ENCODE data around the gene HEXB. TPM values are rescaled to one million over a fixed set of nuclear protein-coding genes. Genes with fewer than 3 reads are reported as not detected.

HEXB gene
- total and polyA plus RNA-seq, 2 of the 13 experiments (the other 11 are each of a cell fraction or from before 2014, with no cell fraction given) = 100 to 104 TPM

DNA sequence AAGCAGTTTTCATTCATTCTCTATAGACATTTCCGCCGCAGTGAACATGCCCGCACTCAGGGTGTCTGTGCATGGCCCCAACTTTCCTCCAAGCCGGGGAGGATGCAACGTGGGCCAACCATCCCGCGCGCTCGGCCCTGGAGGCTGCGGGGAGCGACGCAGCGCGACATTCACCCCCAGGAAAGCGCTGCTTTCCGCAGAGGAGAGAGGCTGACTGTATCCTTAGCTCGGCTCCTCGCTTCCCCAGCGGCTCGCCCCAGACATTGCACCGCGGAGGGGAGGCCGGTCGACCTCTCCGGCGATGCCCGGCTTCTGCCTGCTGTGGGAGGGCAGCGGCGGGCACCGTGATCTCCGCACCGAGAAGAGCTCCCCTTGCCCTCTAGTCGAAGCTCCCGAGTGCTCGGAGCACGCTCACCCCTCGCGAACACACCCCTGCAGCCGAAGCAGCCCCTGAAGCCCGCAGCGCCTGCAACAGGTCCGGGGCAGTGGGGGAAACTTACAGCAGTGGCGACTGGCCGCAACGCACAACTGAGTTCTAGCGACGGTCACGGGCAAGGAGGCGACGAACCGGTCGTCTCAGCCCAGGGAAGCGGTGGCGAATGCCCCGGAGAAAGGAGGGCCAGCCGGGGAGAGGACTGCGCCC, 45.1 kb upstream of the HEXB start (continued):
- TF ChIP-seq, protein P1, sequence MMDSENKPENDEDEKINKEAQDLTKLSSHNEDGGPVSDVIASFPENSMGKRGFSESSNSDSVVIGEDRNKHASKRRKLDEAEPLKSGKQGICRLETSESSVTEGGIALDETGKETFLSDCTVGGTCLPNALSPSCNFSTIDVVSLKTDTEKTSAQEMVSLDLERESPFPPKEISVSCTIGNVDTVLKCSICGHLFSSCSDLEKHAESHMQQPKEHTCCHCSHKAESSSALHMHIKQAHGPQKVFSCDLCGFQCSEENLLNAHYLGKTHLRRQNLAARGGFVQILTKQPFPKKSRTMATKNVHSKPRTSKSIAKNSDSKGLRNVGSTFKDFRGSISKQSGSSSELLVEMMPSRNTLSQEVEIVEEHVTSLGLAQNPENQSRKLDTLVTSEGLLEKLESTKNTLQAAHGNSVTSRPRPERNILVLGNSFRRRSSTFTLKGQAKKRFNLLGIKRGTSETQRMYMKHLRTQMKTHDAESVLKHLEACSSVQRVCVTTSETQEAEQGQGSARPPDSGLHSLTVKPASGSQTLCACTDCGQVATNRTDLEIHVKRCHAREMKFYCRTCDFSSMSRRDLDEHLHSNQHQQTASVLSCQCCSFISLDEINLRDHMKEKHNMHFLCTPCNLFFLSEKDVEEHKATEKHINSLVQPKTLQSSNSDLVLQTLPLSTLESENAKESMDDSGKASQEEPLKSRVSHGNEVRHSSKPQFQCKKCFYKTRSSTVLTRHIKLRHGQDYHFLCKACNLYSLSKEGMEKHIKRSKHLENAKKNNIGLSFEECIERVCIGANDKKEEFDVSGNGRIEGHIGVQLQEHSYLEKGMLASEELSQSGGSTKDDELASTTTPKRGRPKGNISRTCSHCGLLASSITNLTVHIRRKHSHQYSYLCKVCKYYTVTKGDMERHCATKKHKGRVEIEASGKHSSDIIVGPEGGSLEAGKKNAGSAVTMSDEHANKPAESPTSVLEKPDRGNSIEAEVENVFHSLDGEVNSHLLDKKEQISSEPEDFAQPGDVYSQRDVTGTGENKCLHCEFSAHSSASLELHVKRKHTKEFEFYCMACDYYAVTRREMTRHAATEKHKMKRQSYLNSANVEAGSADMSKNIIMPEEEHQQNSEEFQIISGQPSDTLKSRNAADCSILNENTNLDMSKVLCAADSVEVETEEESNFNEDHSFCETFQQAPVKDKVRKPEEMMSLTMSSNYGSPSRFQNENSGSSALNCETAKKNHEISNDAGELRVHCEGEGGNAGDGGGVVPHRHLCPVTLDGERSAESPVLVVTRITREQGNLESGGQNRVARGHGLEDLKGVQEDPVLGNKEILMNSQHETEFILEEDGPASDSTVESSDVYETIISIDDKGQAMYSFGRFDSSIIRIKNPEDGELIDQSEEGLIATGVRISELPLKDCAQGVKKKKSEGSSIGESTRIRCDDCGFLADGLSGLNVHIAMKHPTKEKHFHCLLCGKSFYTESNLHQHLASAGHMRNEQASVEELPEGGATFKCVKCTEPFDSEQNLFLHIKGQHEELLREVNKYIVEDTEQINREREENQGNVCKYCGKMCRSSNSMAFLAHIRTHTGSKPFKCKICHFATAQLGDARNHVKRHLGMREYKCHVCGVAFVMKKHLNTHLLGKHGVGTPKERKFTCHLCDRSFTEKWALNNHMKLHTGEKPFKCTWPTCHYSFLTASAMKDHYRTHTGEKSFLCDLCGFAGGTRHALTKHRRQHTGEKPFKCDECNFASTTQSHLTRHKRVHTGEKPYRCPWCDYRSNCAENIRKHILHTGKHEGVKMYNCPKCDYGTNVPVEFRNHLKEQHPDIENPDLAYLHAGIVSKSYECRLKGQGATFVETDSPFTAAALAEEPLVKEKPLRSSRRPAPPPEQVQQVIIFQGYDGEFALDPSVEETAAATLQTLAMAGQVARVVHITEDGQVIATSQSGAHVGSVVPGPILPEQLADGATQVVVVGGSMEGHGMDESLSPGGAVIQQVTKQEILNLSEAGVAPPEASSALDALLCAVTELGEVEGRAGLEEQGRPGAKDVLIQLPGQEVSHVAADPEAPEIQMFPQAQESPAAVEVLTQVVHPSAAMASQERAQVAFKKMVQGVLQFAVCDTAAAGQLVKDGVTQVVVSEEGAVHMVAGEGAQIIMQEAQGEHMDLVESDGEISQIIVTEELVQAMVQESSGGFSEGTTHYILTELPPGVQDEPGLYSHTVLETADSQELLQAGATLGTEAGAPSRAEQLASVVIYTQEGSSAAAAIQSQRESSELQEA (CRISPR knock-in tag; IDR thresholded peaks at IDR 0.05; ENCODE audit: not compliant biosample characterization) = peak; percentile 20
- TF ChIP-seq ARID2 (CRISPR knock-in tag; IDR thresholded peaks at IDR 0.05; ENCODE audit: borderline replicate concordance) (peak; percentile 82; the same call in 1 of the 2 replicates), NCOR1 (IDR thresholded peaks at IDR 0.05; ENCODE audit: borderline replicate concordance, low read length) (peak; percentile 2; the same call in 1 of the 2 replicates), AGO2 (optimal IDR thresholded peaks at IDR 0.05; ENCODE audit: low read depth, low read length) (peak; percentile 100), ZNF496 (CRISPR knock-in tag; IDR thresholded peaks at IDR 0.05; ENCODE audit: insufficient replicate concordance) (no peak), TEAD2 (CRISPR knock-in tag; IDR thresholded peaks at IDR 0.05) (no peak), ZBTB42 (CRISPR knock-in tag; IDR thresholded peaks at IDR 0.05) (peak; percentile 42; the same call in 1 of the 2 replicates), ZNF780A (CRISPR knock-in tag; IDR thresholded peaks at IDR 0.05) (peak; percentile 44; the same call in 1 of the 2 replicates), TMF1 (CRISPR knock-in tag; IDR thresholded peaks at IDR 0.05; ENCODE audit: low read depth) (peak; percentile 89), SMAD3 (CRISPR knock-in tag; IDR thresholded peaks at IDR 0.05) (peak; percentile 11; the same call in 1 of the 2 replicates), ZC3H4 (CRISPR knock-in tag; IDR thresholded peaks at IDR 0.05; ENCODE audit: borderline replicate concordance) (no peak), FIP1L1 (IDR thresholded peaks at IDR 0.05; ENCODE audit: borderline replicate concordance, insufficient read depth, low read depth, low read length) (no peak), ZC3H13 (CRISPR knock-in tag; IDR thresholded peaks at IDR 0.05) (peak; percentile 85)
- TF ChIP-seq, protein P2, sequence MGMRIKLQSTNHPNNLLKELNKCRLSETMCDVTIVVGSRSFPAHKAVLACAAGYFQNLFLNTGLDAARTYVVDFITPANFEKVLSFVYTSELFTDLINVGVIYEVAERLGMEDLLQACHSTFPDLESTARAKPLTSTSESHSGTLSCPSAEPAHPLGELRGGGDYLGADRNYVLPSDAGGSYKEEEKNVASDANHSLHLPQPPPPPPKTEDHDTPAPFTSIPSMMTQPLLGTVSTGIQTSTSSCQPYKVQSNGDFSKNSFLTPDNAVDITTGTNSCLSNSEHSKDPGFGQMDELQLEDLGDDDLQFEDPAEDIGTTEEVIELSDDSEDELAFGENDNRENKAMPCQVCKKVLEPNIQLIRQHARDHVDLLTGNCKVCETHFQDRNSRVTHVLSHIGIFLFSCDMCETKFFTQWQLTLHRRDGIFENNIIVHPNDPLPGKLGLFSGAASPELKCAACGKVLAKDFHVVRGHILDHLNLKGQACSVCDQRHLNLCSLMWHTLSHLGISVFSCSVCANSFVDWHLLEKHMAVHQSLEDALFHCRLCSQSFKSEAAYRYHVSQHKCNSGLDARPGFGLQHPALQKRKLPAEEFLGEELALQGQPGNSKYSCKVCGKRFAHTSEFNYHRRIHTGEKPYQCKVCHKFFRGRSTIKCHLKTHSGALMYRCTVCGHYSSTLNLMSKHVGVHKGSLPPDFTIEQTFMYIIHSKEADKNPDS (CRISPR knock-in tag; IDR thresholded peaks at IDR 0.05) = no peak
- TF ChIP-seq, protein P3, sequence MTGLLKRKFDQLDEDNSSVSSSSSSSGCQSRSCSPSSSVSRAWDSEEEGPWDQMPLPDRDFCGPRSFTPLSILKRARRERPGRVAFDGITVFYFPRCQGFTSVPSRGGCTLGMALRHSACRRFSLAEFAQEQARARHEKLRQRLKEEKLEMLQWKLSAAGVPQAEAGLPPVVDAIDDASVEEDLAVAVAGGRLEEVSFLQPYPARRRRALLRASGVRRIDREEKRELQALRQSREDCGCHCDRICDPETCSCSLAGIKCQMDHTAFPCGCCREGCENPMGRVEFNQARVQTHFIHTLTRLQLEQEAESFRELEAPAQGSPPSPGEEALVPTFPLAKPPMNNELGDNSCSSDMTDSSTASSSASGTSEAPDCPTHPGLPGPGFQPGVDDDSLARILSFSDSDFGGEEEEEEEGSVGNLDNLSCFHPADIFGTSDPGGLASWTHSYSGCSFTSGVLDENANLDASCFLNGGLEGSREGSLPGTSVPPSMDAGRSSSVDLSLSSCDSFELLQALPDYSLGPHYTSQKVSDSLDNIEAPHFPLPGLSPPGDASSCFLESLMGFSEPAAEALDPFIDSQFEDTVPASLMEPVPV (CRISPR knock-in tag; IDR thresholded peaks at IDR 0.05) = 0 out of 2 replicates have a peak, but pooled peaks have one; percentile 63

Measured in HepG2 (cell line).